HCT116 (cell line): Measurements from ENCODE around the gene KDM5C. TPM values are rescaled to one million over a fixed set of nuclear protein-coding genes. Genes with fewer than 3 reads are reported as not detected.

Experiments used
- ATAC-seq: fragments of 200-7000 bp; cut with Tn5 transposase; 2 replicates; pipeline ENCODE4 v1.9.1; 2020; ENCODE audit warnings: mild to moderate bottlenecking, moderate library complexity
- BruUV-seq: library from RNA; stranded (reverse); fragments of 400-500 nt; replicated peaks from 2 replicates; lab custom pipeline; 2021; lab: Mats Ljungman, UMichigan
- CTCF ChIA-PET: fragments of 300-600 bp; sonication (Branson Sonifier 250); formaldehyde crosslinking; loops from one replicate; lab custom pipeline; 2021; ENCODE audit warnings: antibody characterized with exemption; lab: Charles Lee
- POLR2A ChIA-PET: fragments of 300-600, 350-600 bp; sonication (Branson Sonifier 250); formaldehyde crosslinking; loops from one replicate; lab custom pipeline; 2021; ENCODE audit warnings: antibody characterized with exemption; lab: Charles Lee
- RAD21 ChIA-PET, 2 experiments: fragments of 300-600 bp; sonication (Branson Sonifier 250); formaldehyde crosslinking; loops; one replicate each; lab custom pipeline; 2023; ENCODE audit warnings: low total read pairs in 2 of 2; ENCODE audit not compliant: uncharacterized antibody in 2 of 2, unreplicated experiment in 2 of 2, low non-redundant PET in 1 of 2; lab: Charles Lee
- DNase-seq: peaks from one replicate; pipeline ENCODE4 v3.0.0-alpha.2; 2010; ENCODE audit warnings: low read depth, low spot score
- H2AFZ ChIP-seq: fragments of 200-600 bp; shearing (Covaris generic), sonication (generic); 2 replicates; pipeline ENCODE4 v1.6.1; 2017; ENCODE audit warnings: low read depth, mixed run types, mixed read lengths, antibody characterized with exemption, low read length; ENCODE audit not compliant: poor library complexity, severe bottlenecking
- H3K27ac ChIP-seq: 2 replicates; pipeline ENCODE4 v1.5.1; 2012; ENCODE audit warnings: low read depth, low read length
- H3K27me3 ChIP-seq: fragments of 200-600 bp; sonication (generic); 2 replicates; pipeline ENCODE4 v1.6.1; 2016; ENCODE audit warnings: mixed run types, low read length, mixed read lengths; ENCODE audit not compliant: insufficient read depth
- H3K36me3 ChIP-seq, 2 experiments: fragments of 200-500 bp in 1 of 2; fragments of 200-600 bp in 1 of 2; sonication (Bioruptor generic) in 1 of 2; sonication (generic) in 1 of 2; 2 replicates each; pipeline versions ENCODE4 v1.5.1 to v1.6.1; 2014 to 2016; ENCODE audit warnings: low read length in 2 of 2, inconsistent platforms in 1 of 2, mixed read lengths in 1 of 2, mixed run types in 1 of 2; ENCODE audit not compliant: insufficient read depth in 2 of 2, control insufficient read depth in 1 of 2
- H3K4me1 ChIP-seq, 2 experiments: fragments of 200-600 bp in 1 of 2; sonication (generic) in 1 of 2; 2 replicates each; pipeline versions ENCODE4 v1.5.1 to v1.6.1; 2012 to 2017; ENCODE audit warnings: low read length in 2 of 2, inconsistent platforms in 1 of 2, mild to moderate bottlenecking in 1 of 2, mixed read lengths in 1 of 2, mixed run types in 1 of 2, moderate library complexity in 1 of 2; ENCODE audit not compliant: insufficient read depth in 2 of 2, control insufficient read depth in 1 of 2
- H3K4me2 ChIP-seq: fragments of 200-600 bp; sonication (generic); 2 replicates; pipeline ENCODE4 v1.6.1; 2017; ENCODE audit warnings: mixed run types, low read length, mixed read lengths
- H3K4me3 ChIP-seq, 2 experiments: fragments of 200-600 bp in 1 of 2; sonication (generic) in 1 of 2; replicated peaks in 1 of 2; 2 replicates each; pipeline ENCODE4 v1.5.1; 2011 to 2016; ENCODE audit warnings: low read length in 2 of 2, control low read depth in 1 of 2, low read depth in 1 of 2, mild to moderate bottlenecking in 1 of 2, mixed read lengths in 1 of 2, mixed run types in 1 of 2
- H3K79me2 ChIP-seq: fragments of 200-600 bp; sonication (generic); 2 replicates; pipeline ENCODE4 v1.6.1; 2017; ENCODE audit warnings: mild to moderate bottlenecking, mixed run types, low read length, moderate library complexity, mixed read lengths; ENCODE audit not compliant: insufficient read depth
- H3K9ac ChIP-seq: fragments of 200-600 bp; sonication (generic); 2 replicates; pipeline ENCODE4 v1.6.1; 2016; ENCODE audit warnings: low read length, mixed read lengths
- H3K9me2 ChIP-seq: fragments of 200-600 bp; sonication (generic), shearing (Covaris generic); 2 replicates; pipeline ENCODE4 v1.6.1; 2017; ENCODE audit warnings: mixed run types, mild to moderate bottlenecking, moderate library complexity; ENCODE audit not compliant: insufficient read depth
- H3K9me3 ChIP-seq, 2 experiments: fragments of 200-500 bp in 1 of 2; fragments of 200-600 bp in 1 of 2; sonication (Bioruptor generic) in 1 of 2; sonication (generic) in 1 of 2; 2 replicates each; pipeline ENCODE4 v1.6.1; 2014 to 2017; ENCODE audit warnings: low read length in 2 of 2, mixed read lengths in 2 of 2, inconsistent platforms in 1 of 2, low read depth in 1 of 2, mild to moderate bottlenecking in 1 of 2, mixed run types in 1 of 2, moderate library complexity in 1 of 2; ENCODE audit not compliant: control insufficient read depth in 1 of 2, insufficient read depth in 1 of 2
- H4K20me1 ChIP-seq: fragments of 200-600 bp; sonication (generic), shearing (Covaris generic); 2 replicates; pipeline ENCODE4 v1.6.1; 2017; ENCODE audit warnings: mixed run types, mild to moderate bottlenecking, moderate library complexity; ENCODE audit not compliant: insufficient read depth
- CEBPB ChIP-seq: IDR thresholded peaks from 2 replicates; pipeline ENCODE4 v1.6.1; 2012; ENCODE audit warnings: low read depth
- EGR1 ChIP-seq: IDR thresholded peaks from 2 replicates; pipeline ENCODE4 v1.6.1; 2012; ENCODE audit warnings: low read depth
- EZH2phosphoT487 ChIP-seq: fragments of 200-600 bp; IDR thresholded peaks from 2 replicates; pipeline ENCODE4 v1.6.1; 2018; ENCODE audit warnings: antibody characterized with exemption, borderline replicate concordance
- FOSL1 ChIP-seq: IDR thresholded peaks from 2 replicates; pipeline ENCODE4 v1.6.1; 2012; ENCODE audit warnings: low read depth
- JUND ChIP-seq: IDR thresholded peaks from 2 replicates; pipeline ENCODE4 v1.6.1; 2012
- RAD21 ChIP-seq: IDR thresholded peaks from 2 replicates; pipeline ENCODE4 v1.6.1; 2012; ENCODE audit warnings: low read depth, mild to moderate bottlenecking
- SIN3A ChIP-seq: IDR thresholded peaks from 2 replicates; pipeline ENCODE4 v1.6.1; 2012; ENCODE audit warnings: low read depth
- SP1 ChIP-seq: IDR thresholded peaks from 2 replicates; pipeline ENCODE4 v1.6.1; 2012; ENCODE audit warnings: low read depth
- SRF ChIP-seq: IDR thresholded peaks from 2 replicates; pipeline ENCODE4 v1.6.1; 2012; ENCODE audit warnings: low read depth
- TCF7L2 ChIP-seq: IDR thresholded peaks from 2 replicates; pipeline ENCODE4 v1.7.0; 2011; ENCODE audit warnings: borderline replicate concordance, inconsistent platforms; ENCODE audit not compliant: insufficient read depth, insufficient read length; ENCODE audit errors: extremely low read depth
- ZFX ChIP-seq: fragments of 450-650 bp; IDR thresholded peaks from 2 replicates; pipeline ENCODE4 v1.6.1; 2017
- ZNF274 ChIP-seq: fragments of 200-500 bp; sonication (Bioruptor generic); IDR thresholded peaks from 2 replicates; pipeline ENCODE4 v1.6.1; 2014; ENCODE audit warnings: mild to moderate bottlenecking, low read depth, low read length, inconsistent platforms
- intact Hi-C: fragments of 100-400 bp; cut with micrococcal nuclease; formaldehyde crosslinking; loops from 2 replicates; pipeline ENCODE4 v1.10.0; 2022
- total RNA-seq: library from RNA; stranded (reverse); gene quantifications from one replicate; pipeline ENCODE4 v1.2.1, GENCODE V29; 2021; ENCODE audit not compliant: unreplicated experiment
- TF ChIP-seq, protein P1 (sequence below), 3 experiments: fragments of 200-600 bp in 1 of 3; sonication (generic) in 1 of 3; IDR thresholded peaks in 2 of 3; conservative IDR thresholded peaks in 1 of 3; 2 replicates each; pipeline ENCODE4 v1.5.1; 2012 to 2017; ENCODE audit warnings: low read depth in 2 of 3, low read length in 2 of 3, antibody characterized with exemption in 1 of 3, borderline replicate concordance in 1 of 3, control low read depth in 1 of 3, mild to moderate bottlenecking in 1 of 3, mixed read lengths in 1 of 3, mixed run types in 1 of 3, moderate library complexity in 1 of 3; ENCODE audit not compliant: insufficient read depth in 1 of 3
- TF ChIP-seq, protein P2 (sequence below): IDR thresholded peaks from 2 replicates; pipeline ENCODE4 v1.6.1; 2011; ENCODE audit warnings: mild to moderate bottlenecking, low read length, moderate library complexity; ENCODE audit not compliant: insufficient replicate concordance; ENCODE audit errors: extremely low read depth
- TF ChIP-seq, protein P3 (sequence below): IDR thresholded peaks from 2 replicates; pipeline ENCODE4 v1.6.1; 2012
- TF ChIP-seq, protein P4 (sequence below): IDR thresholded peaks from 2 replicates; pipeline ENCODE4 v1.6.1; 2012

Gene KDM5C
- total RNA-seq, 1 experiment from 2014 or later: 72.9 TPM

DNA sequence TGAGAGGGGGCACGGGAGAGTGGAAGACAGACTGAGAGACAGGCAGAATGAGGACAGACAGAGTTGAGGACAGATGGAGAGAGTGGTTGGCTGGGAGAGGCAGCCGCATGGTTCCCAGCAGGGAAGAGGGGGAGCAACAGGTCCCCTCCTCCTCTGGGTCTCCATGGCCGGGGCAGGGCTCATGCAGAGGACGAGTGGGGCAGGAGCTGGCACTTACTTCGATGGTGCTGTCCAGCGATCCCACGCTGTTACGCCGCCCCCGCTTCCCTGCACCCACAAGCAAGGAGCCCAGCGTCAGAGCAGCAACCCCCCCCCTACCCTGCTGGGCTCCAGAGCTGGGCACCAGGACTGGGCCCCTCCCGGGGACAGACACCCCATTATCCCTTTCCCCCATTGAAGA is 10.6 kb upstream of the KDM5C start:
- Histone ChIP-seq H3K4me2 (no peak overlapping the region), H3K79me2 (no peaks in the 10 kb centered on the region), H3K4me1 (no peaks in the 10 kb centered on the region), H2AFZ (no peak overlapping the region), H3K27ac (no peak overlapping the region), H3K9me3 (no peaks in the 10 kb centered on the region), H3K27me3 (no peaks in the 10 kb centered on the region), H3K9ac (no peak overlapping the region), H3K9me2 (no peaks in the 10 kb centered on the region), H3K36me3 (no peaks in the 10 kb centered on the region), H3K4me3 (no peak overlapping the region), H4K20me1 (no peaks in the 10 kb centered on the region)
- RAD21 ChIA-PET: no interaction called here
- intact Hi-C loops: no loop called here
- no TSS peak for BruUV-seq
- TF ChIP-seq RAD21 (no peak), SIN3A (no peak), TCF7L2 (no peak), EZH2phosphoT487 (no peak), FOSL1 (no peak), SP1 (no peak), SRF (no peak), ZFX (no peak), EGR1 (no peak), JUND (no peak), ZNF274 (no peak), CEBPB (no peak)
- TF ChIP-seq, protein P1, sequence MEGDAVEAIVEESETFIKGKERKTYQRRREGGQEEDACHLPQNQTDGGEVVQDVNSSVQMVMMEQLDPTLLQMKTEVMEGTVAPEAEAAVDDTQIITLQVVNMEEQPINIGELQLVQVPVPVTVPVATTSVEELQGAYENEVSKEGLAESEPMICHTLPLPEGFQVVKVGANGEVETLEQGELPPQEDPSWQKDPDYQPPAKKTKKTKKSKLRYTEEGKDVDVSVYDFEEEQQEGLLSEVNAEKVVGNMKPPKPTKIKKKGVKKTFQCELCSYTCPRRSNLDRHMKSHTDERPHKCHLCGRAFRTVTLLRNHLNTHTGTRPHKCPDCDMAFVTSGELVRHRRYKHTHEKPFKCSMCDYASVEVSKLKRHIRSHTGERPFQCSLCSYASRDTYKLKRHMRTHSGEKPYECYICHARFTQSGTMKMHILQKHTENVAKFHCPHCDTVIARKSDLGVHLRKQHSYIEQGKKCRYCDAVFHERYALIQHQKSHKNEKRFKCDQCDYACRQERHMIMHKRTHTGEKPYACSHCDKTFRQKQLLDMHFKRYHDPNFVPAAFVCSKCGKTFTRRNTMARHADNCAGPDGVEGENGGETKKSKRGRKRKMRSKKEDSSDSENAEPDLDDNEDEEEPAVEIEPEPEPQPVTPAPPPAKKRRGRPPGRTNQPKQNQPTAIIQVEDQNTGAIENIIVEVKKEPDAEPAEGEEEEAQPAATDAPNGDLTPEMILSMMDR (IDR thresholded peaks at IDR 0.05 in 2 of 3, conservative IDR thresholded peaks at IDR 0.05 in 1 of 3; ENCODE audit: borderline replicate concordance in 1 of 3, insufficient read depth in 1 of 3, low read depth in 2 of 3, low read length in 2 of 3): no peak
- TF ChIP-seq, protein P2, sequence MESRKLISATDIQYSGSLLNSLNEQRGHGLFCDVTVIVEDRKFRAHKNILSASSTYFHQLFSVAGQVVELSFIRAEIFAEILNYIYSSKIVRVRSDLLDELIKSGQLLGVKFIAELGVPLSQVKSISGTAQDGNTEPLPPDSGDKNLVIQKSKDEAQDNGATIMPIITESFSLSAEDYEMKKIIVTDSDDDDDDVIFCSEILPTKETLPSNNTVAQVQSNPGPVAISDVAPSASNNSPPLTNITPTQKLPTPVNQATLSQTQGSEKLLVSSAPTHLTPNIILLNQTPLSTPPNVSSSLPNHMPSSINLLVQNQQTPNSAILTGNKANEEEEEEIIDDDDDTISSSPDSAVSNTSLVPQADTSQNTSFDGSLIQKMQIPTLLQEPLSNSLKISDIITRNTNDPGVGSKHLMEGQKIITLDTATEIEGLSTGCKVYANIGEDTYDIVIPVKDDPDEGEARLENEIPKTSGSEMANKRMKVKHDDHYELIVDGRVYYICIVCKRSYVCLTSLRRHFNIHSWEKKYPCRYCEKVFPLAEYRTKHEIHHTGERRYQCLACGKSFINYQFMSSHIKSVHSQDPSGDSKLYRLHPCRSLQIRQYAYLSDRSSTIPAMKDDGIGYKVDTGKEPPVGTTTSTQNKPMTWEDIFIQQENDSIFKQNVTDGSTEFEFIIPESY: no peak
- TF ChIP-seq, protein P3, sequence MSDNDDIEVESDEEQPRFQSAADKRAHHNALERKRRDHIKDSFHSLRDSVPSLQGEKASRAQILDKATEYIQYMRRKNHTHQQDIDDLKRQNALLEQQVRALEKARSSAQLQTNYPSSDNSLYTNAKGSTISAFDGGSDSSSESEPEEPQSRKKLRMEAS: no peak
- TF ChIP-seq, protein P4, sequence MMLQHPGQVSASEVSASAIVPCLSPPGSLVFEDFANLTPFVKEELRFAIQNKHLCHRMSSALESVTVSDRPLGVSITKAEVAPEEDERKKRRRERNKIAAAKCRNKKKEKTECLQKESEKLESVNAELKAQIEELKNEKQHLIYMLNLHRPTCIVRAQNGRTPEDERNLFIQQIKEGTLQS: no peak
- CTCF ChIA-PET: no interaction called here
- no peak for ATAC-seq
- POLR2A ChIA-PET: no interaction called here
- no peak for DNase-seq
